Body of pancreas (tissue), 4 donors: ENCODE results near the gene PTPRM.

Experiments used
- POLR2A ChIP-seq, 3 donors: fragments of 450-650 bp; IDR thresholded peaks; one replicate each; pipeline ENCODE4 v1.6.1; 2016; ENCODE audit warnings: antibody characterized with exemption in 3 of 3, mild to moderate bottlenecking in 2 of 3
- TF ChIP-seq, protein P1 (sequence below), 7 experiments: fragments of 450-650 bp in 4 of 7; fragments of 200-600 bp in 3 of 7; sonication (generic) in 3 of 7; IDR thresholded peaks; one replicate each; pipeline ENCODE4 v1.5.1; 2016 to 2019; ENCODE audit warnings: antibody characterized with exemption in 7 of 7

DNA sequence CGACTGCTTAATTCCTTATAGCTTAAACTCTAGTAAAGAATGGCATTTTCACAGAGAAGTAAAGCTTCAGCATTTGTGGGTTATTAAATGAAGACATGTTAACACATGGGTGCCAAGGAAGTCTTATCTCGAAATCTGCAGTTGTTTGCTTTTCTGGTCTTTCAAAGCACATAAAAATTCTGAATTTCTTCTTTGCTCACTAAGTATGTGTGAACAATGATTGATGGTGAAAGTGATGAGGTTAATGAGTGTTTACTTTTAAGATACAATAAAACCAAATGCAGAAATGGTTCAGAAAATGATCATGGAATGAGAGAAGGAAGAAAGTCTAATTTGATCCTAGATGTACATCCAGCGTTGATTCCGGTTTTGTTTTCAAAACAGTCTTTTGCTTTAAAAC, 807.6 kb downstream of the PTPRM start:
- TF ChIP-seq, protein P1, sequence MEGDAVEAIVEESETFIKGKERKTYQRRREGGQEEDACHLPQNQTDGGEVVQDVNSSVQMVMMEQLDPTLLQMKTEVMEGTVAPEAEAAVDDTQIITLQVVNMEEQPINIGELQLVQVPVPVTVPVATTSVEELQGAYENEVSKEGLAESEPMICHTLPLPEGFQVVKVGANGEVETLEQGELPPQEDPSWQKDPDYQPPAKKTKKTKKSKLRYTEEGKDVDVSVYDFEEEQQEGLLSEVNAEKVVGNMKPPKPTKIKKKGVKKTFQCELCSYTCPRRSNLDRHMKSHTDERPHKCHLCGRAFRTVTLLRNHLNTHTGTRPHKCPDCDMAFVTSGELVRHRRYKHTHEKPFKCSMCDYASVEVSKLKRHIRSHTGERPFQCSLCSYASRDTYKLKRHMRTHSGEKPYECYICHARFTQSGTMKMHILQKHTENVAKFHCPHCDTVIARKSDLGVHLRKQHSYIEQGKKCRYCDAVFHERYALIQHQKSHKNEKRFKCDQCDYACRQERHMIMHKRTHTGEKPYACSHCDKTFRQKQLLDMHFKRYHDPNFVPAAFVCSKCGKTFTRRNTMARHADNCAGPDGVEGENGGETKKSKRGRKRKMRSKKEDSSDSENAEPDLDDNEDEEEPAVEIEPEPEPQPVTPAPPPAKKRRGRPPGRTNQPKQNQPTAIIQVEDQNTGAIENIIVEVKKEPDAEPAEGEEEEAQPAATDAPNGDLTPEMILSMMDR (IDR thresholded peaks at IDR 0.05), result no peak
- TF ChIP-seq POLR2A (IDR thresholded peaks at IDR 0.05), result no peak
